ENCODE data around the gene GHRL.

GRCh38 chr3:10309736-10310135, 17.0 kb upstream of the GHRL start:
- TF ChIP-seq CTCF (IDR thresholded peaks at IDR 0.05) (no peak), POLR2A (IDR thresholded peaks at IDR 0.05) (no peak), POLR2AphosphoS5 (IDR thresholded peaks at IDR 0.05) (no peak), EP300 (IDR thresholded peaks at IDR 0.05; ENCODE audit: low read depth) (no peak)
